Liver (tissue), 3 donors: Measurements from ENCODE around the gene PLCL1.

Experiments used
- CTCF ChIP-seq: fragments of 150-350 bp; IDR thresholded peaks from 2 replicates; pipeline ENCODE4 v1.5.1; 2017; ENCODE audit warnings: improper control_type of control experiment, low read depth, low read length; ENCODE audit not compliant: missing input control
- EGR1 ChIP-seq, 2 donors: IDR thresholded peaks; 2 replicates each; pipeline ENCODE4 v1.6.1; 2016 to 2018; ENCODE audit warnings: antibody characterized with exemption in 2 of 2, low read depth in 2 of 2
- FOXA1 ChIP-seq: IDR thresholded peaks from 2 replicates; pipeline ENCODE4 v1.6.1; 2016; ENCODE audit warnings: antibody characterized with exemption
- MAX ChIP-seq: IDR thresholded peaks from 2 replicates; pipeline ENCODE4 v1.6.1; 2016; ENCODE audit warnings: antibody characterized with exemption
- REST ChIP-seq: IDR thresholded peaks from 2 replicates; pipeline ENCODE4 v1.6.1; 2016; ENCODE audit warnings: antibody characterized with exemption, mild to moderate bottlenecking
- TAF1 ChIP-seq: conservative IDR thresholded peaks from 2 replicates; pipeline ENCODE4 v1.6.1; 2016; ENCODE audit warnings: antibody characterized with exemption, mild to moderate bottlenecking
- YY1 ChIP-seq: IDR thresholded peaks from 2 replicates; pipeline ENCODE4 v1.6.1; 2016; ENCODE audit warnings: antibody characterized with exemption, mild to moderate bottlenecking
- donor health status: healthy.
- donor health status: healthy.

GRCh38 chr2:197913084-197913483, 108.7 kb downstream of the PLCL1 start:
- no peak for TF ChIP-seq CTCF
- no peak for TF ChIP-seq YY1
- no peak for TF ChIP-seq FOXA1
- TF ChIP-seq REST, result no peak
- TF ChIP-seq MAX, result no peak
- TF ChIP-seq EGR1 (IDR thresholded peaks at IDR 0.05; ENCODE audit: low read depth in 2 of 2), result no peak
- no peak for TF ChIP-seq TAF1
